GM19372 (cell line): ENCODE measurements around the gene OMP.

Experiments used
- ATAC-seq: cut with Tn5 transposase; IDR thresholded peaks from one replicate; pipeline ENCODE4 v1.9.1; 2021; ENCODE audit warnings: mild to moderate bottlenecking, low read depth, moderate library complexity; ENCODE audit not compliant: unreplicated experiment

OMP gene

DNA sequence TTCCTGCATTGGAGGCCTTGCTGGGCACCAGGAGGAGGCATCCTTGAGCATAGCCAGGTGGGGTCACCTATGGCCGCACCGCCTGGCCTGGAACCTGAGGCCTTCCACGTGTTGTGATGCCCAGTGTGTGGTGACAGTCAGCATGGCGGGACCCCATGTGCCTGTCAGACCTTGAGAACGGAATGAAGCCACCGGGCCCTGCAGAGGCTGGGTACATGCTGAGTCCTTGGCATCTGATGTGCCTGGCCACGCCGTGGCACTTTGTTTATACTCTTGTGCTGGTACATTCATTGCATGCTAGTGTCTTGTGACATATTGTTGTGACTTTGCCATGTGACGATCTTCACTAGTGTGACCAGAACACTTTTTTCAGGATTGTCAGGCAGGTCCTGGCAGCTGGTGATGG, 16.9 kb downstream of the OMP start:
- ATAC-seq, result no peak

DNA sequence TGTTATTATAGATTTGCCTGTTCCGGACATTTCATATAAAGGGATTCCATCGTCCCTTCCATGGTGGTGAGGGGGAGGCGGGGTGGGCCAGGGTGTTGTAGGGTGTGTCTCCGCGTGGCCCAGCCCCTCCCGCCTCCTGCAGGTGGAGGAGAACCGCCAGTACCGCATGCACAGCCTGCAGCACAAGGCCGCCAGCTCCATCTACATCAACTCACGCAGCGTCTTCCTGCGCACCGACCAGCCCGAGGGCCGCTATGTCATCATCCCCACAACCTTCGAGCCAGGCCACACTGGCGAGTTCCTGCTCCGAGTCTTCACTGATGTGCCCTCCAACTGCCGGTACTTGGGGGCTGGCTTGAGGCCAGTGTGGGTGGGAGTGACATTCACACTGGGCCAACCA, 17.9 kb downstream of the OMP start:
- no peak for ATAC-seq

DNA sequence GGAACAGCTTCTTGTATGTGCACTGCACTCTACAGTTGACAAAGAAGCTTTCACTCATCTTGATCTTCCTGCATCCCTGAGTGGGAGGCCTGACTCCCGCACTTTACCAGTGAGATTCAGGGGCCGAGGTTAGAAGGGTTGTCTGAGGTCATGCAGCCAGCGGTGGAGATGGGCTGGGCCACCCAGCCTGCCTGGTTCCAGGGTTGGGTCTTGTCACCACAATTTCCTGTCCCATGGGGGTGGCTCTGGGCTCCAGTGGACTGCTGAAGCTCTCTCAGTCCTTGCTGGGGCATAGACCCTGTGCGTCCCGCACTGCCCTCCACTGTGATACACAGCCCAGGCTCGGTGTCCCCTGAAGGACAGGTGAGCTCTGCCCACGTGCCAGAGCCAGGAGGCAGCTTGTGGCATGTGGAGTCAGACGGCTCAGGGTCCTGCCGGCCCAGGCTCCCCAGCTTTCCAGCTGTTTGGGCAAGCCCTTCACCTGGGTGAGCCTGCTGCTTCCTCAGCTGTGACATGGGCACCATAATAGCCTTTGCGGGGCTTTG, 18.5 kb downstream of the OMP start:
- no peak for ATAC-seq

DNA sequence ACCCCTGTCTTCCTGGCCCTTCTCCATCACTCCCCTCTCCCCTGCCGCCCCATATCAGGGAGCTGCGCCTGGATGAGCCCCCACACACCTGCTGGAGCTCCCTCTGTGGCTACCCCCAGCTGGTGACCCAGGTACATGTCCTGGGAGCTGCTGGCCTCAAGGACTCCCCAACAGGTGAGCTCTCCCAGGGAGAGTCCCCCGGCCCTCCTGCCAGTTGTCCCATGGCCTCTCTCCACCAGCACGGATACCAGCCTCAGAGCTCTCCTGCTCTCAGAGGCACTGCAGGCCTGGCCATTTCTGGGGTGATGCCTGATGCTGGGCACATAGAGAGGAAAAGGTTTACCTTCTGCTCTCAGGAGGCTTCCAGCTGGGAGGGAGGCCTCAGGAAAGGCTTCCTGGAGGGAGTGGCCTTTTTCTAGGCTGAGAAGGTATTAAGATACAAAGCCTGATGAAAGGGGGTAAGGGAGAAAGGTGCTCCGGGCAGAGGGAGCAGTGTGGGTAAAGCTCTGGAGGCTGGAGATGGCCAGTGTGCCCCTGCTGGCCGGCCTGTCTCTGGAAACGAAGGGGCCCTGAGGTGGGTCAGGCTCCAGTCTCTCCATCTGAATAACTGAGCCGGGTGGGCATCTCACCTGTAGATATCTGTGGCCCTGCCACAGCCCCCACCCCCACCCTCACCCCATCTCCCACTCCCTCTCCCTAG, 19.4 kb downstream of the OMP start:
- no peak for ATAC-seq

- no peak for ATAC-seq
Observed at GRCh38 chr11:77122576-77123212, 20.1 kb downstream of the OMP start.

- ATAC-seq, result no peak
Observed at GRCh38 chr11:77123591-77123990, 21.0 kb downstream of the OMP start.

- ATAC-seq, result no peak
Observed at GRCh38 chr11:77124041-77124440, 21.4 kb downstream of the OMP start.

DNA sequence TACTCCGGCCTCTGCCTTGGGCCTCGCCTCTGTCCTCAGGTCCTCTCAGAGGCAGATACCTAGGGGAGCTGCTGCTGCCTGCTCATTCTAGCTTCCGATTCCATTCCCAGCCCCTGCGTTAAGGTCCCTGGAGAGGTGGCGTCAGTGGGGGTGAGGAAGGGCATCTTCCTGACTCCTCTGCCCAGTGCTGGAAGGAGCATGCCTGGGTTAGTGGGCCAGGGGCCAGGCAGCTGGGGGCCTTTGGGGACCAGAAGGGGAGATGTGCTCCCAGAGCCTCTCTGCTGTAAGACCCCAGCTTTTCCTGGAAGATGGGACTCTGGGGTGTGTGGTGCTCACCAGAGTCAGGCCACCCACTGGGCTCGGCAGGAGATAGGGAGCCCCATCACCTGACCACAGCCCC, 21.8 kb downstream of the OMP start:
- ATAC-seq, result no peak

GRCh38 chr11:77125191-77125590, 22.6 kb downstream of the OMP start:
- ATAC-seq, result no peak

GRCh38 chr11:77125695-77126094, 23.1 kb downstream of the OMP start:
- ATAC-seq, result no peak

DNA sequence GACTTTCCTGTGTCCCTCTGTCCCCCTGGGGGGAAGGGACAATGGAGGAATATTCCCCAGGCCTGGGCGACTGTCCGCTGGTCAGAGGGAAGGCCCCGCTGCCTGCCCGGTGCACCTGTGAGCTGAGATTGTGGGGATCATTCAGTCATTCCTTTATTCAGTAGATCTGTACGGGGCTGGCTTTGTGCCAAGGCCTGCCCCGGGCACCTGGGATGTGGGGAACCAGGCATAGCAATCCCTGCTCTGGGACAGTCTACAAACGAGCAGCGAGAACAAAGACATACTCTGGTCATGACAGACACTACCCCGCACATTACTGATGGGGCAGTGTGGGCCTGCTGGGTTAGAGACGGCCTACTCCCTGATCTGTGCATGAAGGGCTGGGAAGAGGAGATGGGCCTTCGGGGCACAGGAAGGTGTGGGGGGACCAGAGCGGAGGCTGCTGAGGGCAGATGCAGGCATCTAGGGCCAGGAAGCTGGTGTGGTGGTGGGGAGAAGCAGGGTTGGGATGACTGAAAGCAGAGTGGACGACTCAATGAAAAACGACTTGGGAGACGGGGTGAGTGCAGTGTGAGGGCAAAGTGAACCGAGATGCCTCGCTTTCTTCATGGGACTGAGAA, 23.6 kb downstream of the OMP start:
- no peak for ATAC-seq

- no peak for ATAC-seq
Observed at GRCh38 chr11:77126861-77127234, 24.2 kb downstream of the OMP start.

- ATAC-seq, result peak; percentile 55
Observed at GRCh38 chr11:77127235-77127911, 24.7 kb downstream of the OMP start.

- ATAC-seq, result no peak
Observed at GRCh38 chr11:77127920-77128691, 25.5 kb downstream of the OMP start, which contains the start of gene MYO7A. MYO7A (plus strand) TSS chr11:77128246; CDS start chr11:77130635, 2,389 bp downstream.

- no peak for ATAC-seq
Observed at GRCh38 chr11:77129069-77129841, 26.6 kb downstream of the OMP start.

DNA sequence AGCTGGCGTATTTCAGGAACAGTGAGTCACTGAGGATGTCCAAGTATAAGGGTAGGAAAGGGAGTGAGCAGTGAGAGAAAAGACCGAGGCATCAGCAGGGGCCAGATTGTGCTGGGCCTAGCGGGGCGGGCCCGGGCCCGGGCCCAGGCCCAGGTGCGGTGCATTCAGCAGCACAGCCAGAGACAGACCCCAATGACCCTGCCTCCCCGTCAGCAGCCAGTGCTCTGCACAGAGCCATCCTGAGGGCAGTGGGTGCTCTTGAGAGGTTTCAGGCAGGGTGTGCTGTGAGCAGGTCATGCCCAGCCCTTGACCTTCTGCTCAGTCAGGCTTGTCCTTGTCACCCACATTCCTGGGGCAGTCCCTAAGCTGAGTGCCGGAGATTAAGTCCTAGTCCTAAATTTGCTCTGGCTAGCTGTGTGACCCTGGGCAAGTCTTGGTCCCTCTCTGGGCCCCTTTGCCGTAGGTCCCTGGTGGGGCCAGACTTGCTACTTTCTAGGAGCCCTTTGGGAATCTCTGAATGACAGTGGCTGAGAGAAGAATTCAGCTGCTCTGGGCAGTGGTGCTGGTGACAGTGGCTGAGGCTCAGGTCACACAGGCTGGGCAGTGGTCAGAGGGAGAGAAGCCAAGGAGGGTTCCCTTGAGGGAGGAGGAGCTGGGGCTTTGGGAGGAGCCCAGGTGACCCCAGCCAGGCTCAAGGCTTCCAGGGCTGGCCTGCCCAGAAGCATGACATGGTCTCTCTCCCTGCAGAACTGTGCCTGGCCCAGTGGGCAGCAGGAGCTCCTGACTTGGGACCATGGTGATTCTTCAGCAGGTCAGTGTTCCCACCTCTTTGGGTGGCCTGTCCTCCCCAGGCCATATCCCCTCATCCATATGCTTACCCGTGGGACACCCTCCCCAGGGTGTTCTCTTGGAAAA, 27.5 kb downstream of the OMP start:
- ATAC-seq, result no peak

DNA sequence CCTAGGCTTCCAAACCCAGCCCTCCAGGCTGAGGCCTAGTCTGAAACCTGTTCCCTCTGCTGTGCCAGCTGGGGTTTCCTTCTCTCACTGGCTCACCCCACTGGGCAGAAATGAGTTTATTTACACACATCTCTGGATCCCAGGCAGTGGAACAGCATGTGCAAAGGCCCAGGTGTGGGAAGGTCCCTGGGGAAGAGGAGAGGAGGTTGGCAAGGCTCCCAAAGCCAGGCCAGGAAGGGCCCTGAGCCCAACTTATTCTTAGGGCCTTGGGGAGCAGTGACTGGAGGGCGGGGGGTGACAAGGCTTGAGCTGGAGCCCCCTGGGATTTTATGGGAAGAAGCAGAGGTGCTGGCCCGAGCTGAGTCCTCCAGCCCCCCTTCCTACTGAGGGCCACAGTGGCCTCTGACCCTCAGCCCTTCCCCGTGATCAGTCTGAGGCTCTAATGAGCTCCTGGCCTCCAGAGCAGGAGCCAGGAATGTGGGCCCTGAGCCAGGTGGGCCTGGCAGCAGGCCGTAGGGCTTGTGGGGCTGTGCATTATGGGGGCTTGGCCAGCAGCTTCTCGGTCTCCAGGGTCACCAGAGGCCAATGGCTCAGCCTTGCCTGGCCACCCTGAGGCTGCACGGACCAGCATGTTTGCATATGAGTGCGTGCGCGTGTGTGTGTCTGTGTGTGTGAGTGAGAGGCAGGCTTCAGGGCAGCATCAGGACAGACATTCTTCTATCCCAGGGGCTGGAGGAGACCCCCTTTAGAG, 28.3 kb downstream of the OMP start:
- no peak for ATAC-seq

DNA sequence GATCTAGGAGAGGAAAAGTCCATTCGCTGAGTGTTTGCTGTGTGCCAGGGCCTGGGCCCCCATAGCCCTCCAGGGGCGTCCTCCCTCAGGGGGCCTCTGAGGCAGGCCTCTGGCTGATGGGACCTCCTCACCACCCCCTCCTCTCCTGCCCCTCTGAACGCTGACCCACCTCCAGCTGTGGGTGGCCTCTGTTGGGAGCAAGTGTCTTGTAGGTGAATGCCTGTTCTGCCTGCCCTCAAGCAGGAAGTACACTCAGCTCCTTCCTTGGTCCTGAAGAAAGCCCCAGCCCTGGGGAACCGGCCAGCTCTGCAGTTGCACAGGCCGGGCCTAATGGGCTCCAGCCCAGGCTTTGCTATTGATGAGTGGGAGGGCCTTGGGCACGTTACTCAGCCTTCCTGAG, 28.9 kb downstream of the OMP start:
- no peak for ATAC-seq
